HCT116 (cell line): ENCODE results near the gene ZMYND11. TPM values are rescaled to one million over a fixed set of nuclear protein-coding genes. Genes with fewer than 3 reads are reported as not detected.
"Not testable (repeated sequence)": the region's sequence is repeated elsewhere in the genome, so short reads cannot be mapped to it uniquely, and the experiment has no call there.

Experiments used
- ATAC-seq: fragments of 200-7000 bp; cut with Tn5 transposase; 2 replicates; pipeline ENCODE4 v1.9.1; 2020; ENCODE audit warnings: mild to moderate bottlenecking, moderate library complexity
- BruUV-seq: library from RNA; stranded (reverse); fragments of 400-500 nt; replicated peaks from 2 replicates; lab custom pipeline; 2021; lab: Mats Ljungman, UMichigan
- CTCF ChIA-PET: fragments of 300-600 bp; sonication (Branson Sonifier 250); formaldehyde crosslinking; loops from one replicate; lab custom pipeline; 2021; ENCODE audit warnings: antibody characterized with exemption; lab: Charles Lee
- POLR2A ChIA-PET: fragments of 300-600, 350-600 bp; sonication (Branson Sonifier 250); formaldehyde crosslinking; loops from one replicate; lab custom pipeline; 2021; ENCODE audit warnings: antibody characterized with exemption; lab: Charles Lee
- RAD21 ChIA-PET, 2 experiments: fragments of 300-600 bp; sonication (Branson Sonifier 250); formaldehyde crosslinking; loops; one replicate each; lab custom pipeline; 2023; ENCODE audit warnings: low total read pairs in 2 of 2; ENCODE audit not compliant: uncharacterized antibody in 2 of 2, unreplicated experiment in 2 of 2, low non-redundant PET in 1 of 2; lab: Charles Lee
- DNase-seq: peaks from one replicate; pipeline ENCODE4 v3.0.0-alpha.2; 2010; ENCODE audit warnings: low read depth, low spot score
- H2AFZ ChIP-seq: fragments of 200-600 bp; shearing (Covaris generic), sonication (generic); 2 replicates; pipeline ENCODE4 v1.6.1; 2017; ENCODE audit warnings: low read depth, mixed run types, mixed read lengths, antibody characterized with exemption, low read length; ENCODE audit not compliant: poor library complexity, severe bottlenecking
- H3K27ac ChIP-seq: 2 replicates; pipeline ENCODE4 v1.5.1; 2012; ENCODE audit warnings: low read depth, low read length
- H3K27me3 ChIP-seq: fragments of 200-600 bp; sonication (generic); 2 replicates; pipeline ENCODE4 v1.6.1; 2016; ENCODE audit warnings: mixed run types, low read length, mixed read lengths; ENCODE audit not compliant: insufficient read depth
- H3K36me3 ChIP-seq, 2 experiments: fragments of 200-500 bp in 1 of 2; fragments of 200-600 bp in 1 of 2; sonication (Bioruptor generic) in 1 of 2; sonication (generic) in 1 of 2; 2 replicates each; pipeline versions ENCODE4 v1.5.1 to v1.6.1; 2014 to 2016; ENCODE audit warnings: low read length in 2 of 2, inconsistent platforms in 1 of 2, mixed read lengths in 1 of 2, mixed run types in 1 of 2; ENCODE audit not compliant: insufficient read depth in 2 of 2, control insufficient read depth in 1 of 2
- H3K4me1 ChIP-seq, 2 experiments: fragments of 200-600 bp in 1 of 2; sonication (generic) in 1 of 2; 2 replicates each; pipeline versions ENCODE4 v1.5.1 to v1.6.1; 2012 to 2017; ENCODE audit warnings: low read length in 2 of 2, inconsistent platforms in 1 of 2, mild to moderate bottlenecking in 1 of 2, mixed read lengths in 1 of 2, mixed run types in 1 of 2, moderate library complexity in 1 of 2; ENCODE audit not compliant: insufficient read depth in 2 of 2, control insufficient read depth in 1 of 2
- H3K4me2 ChIP-seq: fragments of 200-600 bp; sonication (generic); 2 replicates; pipeline ENCODE4 v1.6.1; 2017; ENCODE audit warnings: mixed run types, low read length, mixed read lengths
- H3K4me3 ChIP-seq, 2 experiments: fragments of 200-600 bp in 1 of 2; sonication (generic) in 1 of 2; replicated peaks in 1 of 2; 2 replicates each; pipeline ENCODE4 v1.5.1; 2011 to 2016; ENCODE audit warnings: low read length in 2 of 2, control low read depth in 1 of 2, low read depth in 1 of 2, mild to moderate bottlenecking in 1 of 2, mixed read lengths in 1 of 2, mixed run types in 1 of 2
- H3K79me2 ChIP-seq: fragments of 200-600 bp; sonication (generic); 2 replicates; pipeline ENCODE4 v1.6.1; 2017; ENCODE audit warnings: mild to moderate bottlenecking, mixed run types, low read length, moderate library complexity, mixed read lengths; ENCODE audit not compliant: insufficient read depth
- H3K9ac ChIP-seq: fragments of 200-600 bp; sonication (generic); 2 replicates; pipeline ENCODE4 v1.6.1; 2016; ENCODE audit warnings: low read length, mixed read lengths
- H3K9me2 ChIP-seq: fragments of 200-600 bp; sonication (generic), shearing (Covaris generic); 2 replicates; pipeline ENCODE4 v1.6.1; 2017; ENCODE audit warnings: mixed run types, mild to moderate bottlenecking, moderate library complexity; ENCODE audit not compliant: insufficient read depth
- H3K9me3 ChIP-seq, 2 experiments: fragments of 200-500 bp in 1 of 2; fragments of 200-600 bp in 1 of 2; sonication (Bioruptor generic) in 1 of 2; sonication (generic) in 1 of 2; 2 replicates each; pipeline ENCODE4 v1.6.1; 2014 to 2017; ENCODE audit warnings: low read length in 2 of 2, mixed read lengths in 2 of 2, inconsistent platforms in 1 of 2, low read depth in 1 of 2, mild to moderate bottlenecking in 1 of 2, mixed run types in 1 of 2, moderate library complexity in 1 of 2; ENCODE audit not compliant: control insufficient read depth in 1 of 2, insufficient read depth in 1 of 2
- H4K20me1 ChIP-seq: fragments of 200-600 bp; sonication (generic), shearing (Covaris generic); 2 replicates; pipeline ENCODE4 v1.6.1; 2017; ENCODE audit warnings: mixed run types, mild to moderate bottlenecking, moderate library complexity; ENCODE audit not compliant: insufficient read depth
- CBX3 ChIP-seq: IDR thresholded peaks from 2 replicates; pipeline ENCODE4 v1.6.1; 2012; ENCODE audit warnings: low read depth
- CTCF ChIP-seq, 3 experiments: fragments of 200-600 bp in 1 of 3; sonication (generic) in 1 of 3; IDR thresholded peaks in 2 of 3; conservative IDR thresholded peaks in 1 of 3; 2 replicates each; pipeline ENCODE4 v1.5.1; 2012 to 2017; ENCODE audit warnings: low read depth in 2 of 3, low read length in 2 of 3, antibody characterized with exemption in 1 of 3, borderline replicate concordance in 1 of 3, control low read depth in 1 of 3, mild to moderate bottlenecking in 1 of 3, mixed read lengths in 1 of 3, mixed run types in 1 of 3, moderate library complexity in 1 of 3; ENCODE audit not compliant: insufficient read depth in 1 of 3
- EGR1 ChIP-seq: IDR thresholded peaks from 2 replicates; pipeline ENCODE4 v1.6.1; 2012; ENCODE audit warnings: low read depth
- ELF1 ChIP-seq: IDR thresholded peaks from 2 replicates; pipeline ENCODE4 v1.6.1; 2012; ENCODE audit warnings: low read depth, borderline replicate concordance
- EZH2phosphoT487 ChIP-seq: fragments of 200-600 bp; IDR thresholded peaks from 2 replicates; pipeline ENCODE4 v1.6.1; 2018; ENCODE audit warnings: antibody characterized with exemption, borderline replicate concordance
- FOSL1 ChIP-seq: IDR thresholded peaks from 2 replicates; pipeline ENCODE4 v1.6.1; 2012; ENCODE audit warnings: low read depth
- JUND ChIP-seq: IDR thresholded peaks from 2 replicates; pipeline ENCODE4 v1.6.1; 2012
- MAX ChIP-seq: IDR thresholded peaks from 2 replicates; pipeline ENCODE4 v1.6.1; 2012
- POLR2A ChIP-seq: IDR thresholded peaks from 2 replicates; pipeline ENCODE4 v1.7.0; 2011; ENCODE audit warnings: borderline replicate concordance; ENCODE audit not compliant: insufficient read depth, insufficient read length; ENCODE audit errors: extremely low read depth
- POLR2AphosphoS5 ChIP-seq: IDR thresholded peaks from 2 replicates; pipeline ENCODE4 v1.6.1; 2011; ENCODE audit warnings: mild to moderate bottlenecking, low read depth, low read length, moderate library complexity
- REST ChIP-seq: IDR thresholded peaks from 2 replicates; pipeline ENCODE4 v1.6.1; 2012; ENCODE audit warnings: low read depth
- SIN3A ChIP-seq: IDR thresholded peaks from 2 replicates; pipeline ENCODE4 v1.6.1; 2012; ENCODE audit warnings: low read depth
- SP1 ChIP-seq: IDR thresholded peaks from 2 replicates; pipeline ENCODE4 v1.6.1; 2012; ENCODE audit warnings: low read depth
- SRF ChIP-seq: IDR thresholded peaks from 2 replicates; pipeline ENCODE4 v1.6.1; 2012; ENCODE audit warnings: low read depth
- TCF7L2 ChIP-seq: IDR thresholded peaks from 2 replicates; pipeline ENCODE4 v1.7.0; 2011; ENCODE audit warnings: borderline replicate concordance, inconsistent platforms; ENCODE audit not compliant: insufficient read depth, insufficient read length; ENCODE audit errors: extremely low read depth
- ZFX ChIP-seq: fragments of 450-650 bp; IDR thresholded peaks from 2 replicates; pipeline ENCODE4 v1.6.1; 2017
- ZNF274 ChIP-seq: fragments of 200-500 bp; sonication (Bioruptor generic); IDR thresholded peaks from 2 replicates; pipeline ENCODE4 v1.6.1; 2014; ENCODE audit warnings: mild to moderate bottlenecking, low read depth, low read length, inconsistent platforms
- intact Hi-C: fragments of 100-400 bp; cut with micrococcal nuclease; formaldehyde crosslinking; loops from 2 replicates; pipeline ENCODE4 v1.10.0; 2022
- total RNA-seq: library from RNA; stranded (reverse); gene quantifications from one replicate; pipeline ENCODE4 v1.2.1, GENCODE V29; 2021; ENCODE audit not compliant: unreplicated experiment

ZMYND11 gene
- total RNA-seq, 1 experiment from 2014 or later, result 28.3 TPM

- not testable (repeated sequence) for BruUV-seq
Observed at GRCh38 chr10:300580-300979, 165.3 kb downstream of the ZMYND11 start.

GRCh38 chr10:301536-301935 is 166.3 kb downstream of the ZMYND11 start:
- RAD21 ChIA-PET, result no interaction called here
- Histone ChIP-seq H3K36me3 (no peaks in the 10 kb centered on the region), H2AFZ (no peak overlapping the region), H3K4me1 (no peaks in the 10 kb centered on the region), H3K4me2 (no peak overlapping the region)
- TF ChIP-seq JUND, result no peak
- no peak for TF ChIP-seq TCF7L2
- TF ChIP-seq CTCF (IDR thresholded peaks at IDR 0.05 in 2 of 3, conservative IDR thresholded peaks at IDR 0.05 in 1 of 3; ENCODE audit: borderline replicate concordance in 1 of 3, insufficient read depth in 1 of 3, low read depth in 2 of 3, low read length in 2 of 3), result no peak
- no peak for TF ChIP-seq EGR1
- TF ChIP-seq EZH2phosphoT487, result no peak
- TF ChIP-seq REST, result no peak
- no peak for TF ChIP-seq POLR2AphosphoS5
- no peak for TF ChIP-seq CBX3
- no peak for TF ChIP-seq ZNF274
- TF ChIP-seq POLR2A, result no peak
- no peak for TF ChIP-seq SIN3A
- TF ChIP-seq SP1, result no peak
- TF ChIP-seq FOSL1, result no peak
- no peak for TF ChIP-seq ELF1
- no peak for TF ChIP-seq MAX
- TF ChIP-seq SRF, result no peak
- no peak for TF ChIP-seq ZFX
- TF ChIP-seq, all 23 proteins: peak for 0
- intact Hi-C loops, result no loop called here
- Histone ChIP-seq H3K4me3 (no peak overlapping the region), H3K9me3 (no peaks in the 10 kb centered on the region), H4K20me1 (no peaks in the 10 kb centered on the region), H3K27ac (no peak overlapping the region), H3K79me2 (no peaks in the 10 kb centered on the region), H3K9me2 (no peaks in the 10 kb centered on the region), H3K27me3 (no peaks in the 10 kb centered on the region), H3K9ac (no peak overlapping the region)
- CTCF ChIA-PET, result no interaction called here
- ATAC-seq (no peak), DNase-seq (no peak)
- POLR2A ChIA-PET, result no interaction called here
- no TSS peak for BruUV-seq

More at GRCh38 chr10:300580-300979, 165.3 kb downstream of the ZMYND11 start:
- H3K4me2 ChIP-seq, H2AFZ ChIP-seq, DNase-seq, CTCF ChIA-PET, H4K20me1 ChIP-seq, H3K4me3 ChIP-seq, H3K4me1 ChIP-seq, ATAC-seq, H3K9ac ChIP-seq, H3K27ac ChIP-seq, H3K27me3 ChIP-seq, POLR2A ChIA-PET, H3K36me3 ChIP-seq, H3K79me2 ChIP-seq, H3K9me3 ChIP-seq, RAD21 ChIA-PET, H3K9me2 ChIP-seq, intact Hi-C loops: not testable (repeated sequence)
